Measurements from ENCODE around the gene UPK1A.

GRCh38 chr19:35708391-35708790 is 42.1 kb downstream of the UPK1A start:
- TF ChIP-seq CEBPB (IDR thresholded peaks at IDR 0.05; ENCODE audit: low read depth) (no peak), SIN3A (IDR thresholded peaks at IDR 0.05; ENCODE audit: low read depth) (no peak), TCF7L2 (IDR thresholded peaks at IDR 0.05; ENCODE audit: borderline replicate concordance, extremely low read depth, insufficient read depth, insufficient read length) (no peak), YY1 (IDR thresholded peaks at IDR 0.05; ENCODE audit: extremely low read depth, insufficient replicate concordance, low read depth, low read length) (no peak), RAD21 (IDR thresholded peaks at IDR 0.05; ENCODE audit: low read depth) (no peak), POLR2A (IDR thresholded peaks at IDR 0.05; ENCODE audit: borderline replicate concordance, extremely low read depth, insufficient read depth, insufficient read length) (no peak)
- TF ChIP-seq, protein P1, sequence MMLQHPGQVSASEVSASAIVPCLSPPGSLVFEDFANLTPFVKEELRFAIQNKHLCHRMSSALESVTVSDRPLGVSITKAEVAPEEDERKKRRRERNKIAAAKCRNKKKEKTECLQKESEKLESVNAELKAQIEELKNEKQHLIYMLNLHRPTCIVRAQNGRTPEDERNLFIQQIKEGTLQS (IDR thresholded peaks at IDR 0.05): no peak
- TF ChIP-seq, protein P2, sequence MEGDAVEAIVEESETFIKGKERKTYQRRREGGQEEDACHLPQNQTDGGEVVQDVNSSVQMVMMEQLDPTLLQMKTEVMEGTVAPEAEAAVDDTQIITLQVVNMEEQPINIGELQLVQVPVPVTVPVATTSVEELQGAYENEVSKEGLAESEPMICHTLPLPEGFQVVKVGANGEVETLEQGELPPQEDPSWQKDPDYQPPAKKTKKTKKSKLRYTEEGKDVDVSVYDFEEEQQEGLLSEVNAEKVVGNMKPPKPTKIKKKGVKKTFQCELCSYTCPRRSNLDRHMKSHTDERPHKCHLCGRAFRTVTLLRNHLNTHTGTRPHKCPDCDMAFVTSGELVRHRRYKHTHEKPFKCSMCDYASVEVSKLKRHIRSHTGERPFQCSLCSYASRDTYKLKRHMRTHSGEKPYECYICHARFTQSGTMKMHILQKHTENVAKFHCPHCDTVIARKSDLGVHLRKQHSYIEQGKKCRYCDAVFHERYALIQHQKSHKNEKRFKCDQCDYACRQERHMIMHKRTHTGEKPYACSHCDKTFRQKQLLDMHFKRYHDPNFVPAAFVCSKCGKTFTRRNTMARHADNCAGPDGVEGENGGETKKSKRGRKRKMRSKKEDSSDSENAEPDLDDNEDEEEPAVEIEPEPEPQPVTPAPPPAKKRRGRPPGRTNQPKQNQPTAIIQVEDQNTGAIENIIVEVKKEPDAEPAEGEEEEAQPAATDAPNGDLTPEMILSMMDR (IDR thresholded peaks at IDR 0.05 in 2 of 3, conservative IDR thresholded peaks at IDR 0.05 in 1 of 3; ENCODE audit: borderline replicate concordance in 1 of 3, insufficient read depth in 1 of 3, low read depth in 2 of 3, low read length in 2 of 3): no peak
- TF ChIP-seq, protein P3, sequence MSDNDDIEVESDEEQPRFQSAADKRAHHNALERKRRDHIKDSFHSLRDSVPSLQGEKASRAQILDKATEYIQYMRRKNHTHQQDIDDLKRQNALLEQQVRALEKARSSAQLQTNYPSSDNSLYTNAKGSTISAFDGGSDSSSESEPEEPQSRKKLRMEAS (IDR thresholded peaks at IDR 0.05): no peak

Data from HCT116 (cell line).